Neuronal stem cell (in vitro differentiated cells): ENCODE measurements around the gene NPHS1.

Experiments
- DNase-seq: peaks from one replicate; pipeline ENCODE4 v3.0.0-alpha.2; 2013; ENCODE audit warnings: low spot score
- H2AFZ ChIP-seq: one replicate; pipeline ENCODE4 v1.6.1; 2013; ENCODE audit warnings: mild to moderate bottlenecking, low read length, inconsistent platforms
- H2AK5ac ChIP-seq: 2 replicates; pipeline ENCODE4 v1.6.1; 2013; ENCODE audit warnings: low read depth, mild to moderate bottlenecking, inconsistent platforms, low read length, moderate library complexity, mixed read lengths
- H2BK120ac ChIP-seq: 2 replicates; pipeline ENCODE4 v1.6.1; 2013; ENCODE audit warnings: low read depth, mild to moderate bottlenecking, inconsistent platforms, low read length, moderate library complexity, mixed read lengths
- H2BK12ac ChIP-seq: one replicate; pipeline ENCODE4 v1.6.1; 2013; ENCODE audit warnings: low read length, inconsistent platforms
- H2BK15ac ChIP-seq: 2 replicates; pipeline ENCODE4 v1.6.1; 2013; ENCODE audit warnings: mild to moderate bottlenecking, low read length, inconsistent platforms, mixed read lengths
- H2BK5ac ChIP-seq: one replicate; pipeline ENCODE4 v1.6.1; 2013; ENCODE audit warnings: inconsistent platforms, mild to moderate bottlenecking, low read length, moderate library complexity
- H3K14ac ChIP-seq: one replicate; pipeline ENCODE4 v1.6.1; 2013; ENCODE audit warnings: low read length, inconsistent platforms
- H3K18ac ChIP-seq: 2 replicates; pipeline ENCODE4 v1.6.1; 2013; ENCODE audit warnings: low read length, inconsistent platforms
- H3K23ac ChIP-seq: 2 replicates; pipeline ENCODE4 v1.6.1; 2013; ENCODE audit warnings: low read depth, mild to moderate bottlenecking, mixed read lengths, low read length, inconsistent platforms; ENCODE audit not compliant: poor library complexity
- H3K27ac ChIP-seq: replicated peaks from 3 replicates; pipeline ENCODE4 v1.5.1; 2013; ENCODE audit warnings: low read length, inconsistent platforms
- H3K27me3 ChIP-seq, 3 experiments: 2 replicates each; pipeline ENCODE4 v1.6.1; 2013; ENCODE audit warnings: low read length in 3 of 3, mild to moderate bottlenecking in 2 of 3, inconsistent platforms in 1 of 3, low read depth in 1 of 3, mixed read lengths in 1 of 3, moderate library complexity in 1 of 3; ENCODE audit not compliant: control insufficient read depth in 3 of 3, insufficient read depth in 3 of 3
- H3K36me3 ChIP-seq, 2 donors: replicated peaks in 1 of 2; 2 replicates each; pipeline ENCODE4 v1.6.1; 2013; ENCODE audit warnings: low read length in 2 of 2; ENCODE audit not compliant: control insufficient read depth in 2 of 2, insufficient read depth in 2 of 2
- H3K4ac ChIP-seq: 2 replicates; pipeline ENCODE4 v1.6.1; 2013; ENCODE audit warnings: inconsistent platforms, mild to moderate bottlenecking, low read length, moderate library complexity
- H3K4me1 ChIP-seq, 2 donors: 1 replicate in 1 of 2; 2 replicates in 1 of 2; pipeline ENCODE4 v1.6.1; 2013; ENCODE audit warnings: low read length in 2 of 2, low read depth in 1 of 2; ENCODE audit not compliant: control insufficient read depth in 2 of 2, insufficient read depth in 1 of 2
- H3K4me2 ChIP-seq: one replicate; pipeline ENCODE4 v1.6.1; 2013; ENCODE audit warnings: mild to moderate bottlenecking, low read length, inconsistent platforms; ENCODE audit not compliant: insufficient read depth, poor library complexity, severe bottlenecking
- H3K4me3 ChIP-seq, 2 donors: 2 replicates each; pipeline ENCODE4 v1.5.1; 2013; ENCODE audit warnings: low read length in 2 of 2, mild to moderate bottlenecking in 2 of 2, inconsistent platforms in 1 of 2, moderate library complexity in 1 of 2
- H3K79me1 ChIP-seq: one replicate; pipeline ENCODE4 v1.6.1; 2013; ENCODE audit warnings: low read depth, mild to moderate bottlenecking, inconsistent platforms, low read length, moderate library complexity
- H3K9ac ChIP-seq: one replicate; pipeline ENCODE4 v1.6.1; 2013; ENCODE audit warnings: mild to moderate bottlenecking, low read depth, low read length, inconsistent platforms; ENCODE audit not compliant: poor library complexity
- H3K9me3 ChIP-seq, 2 donors: replicated peaks in 1 of 2; 2 replicates each; pipeline versions ENCODE3 to v1.6.1; 2013; ENCODE audit warnings: low read length in 2 of 2, mild to moderate bottlenecking in 2 of 2, inconsistent platforms in 1 of 2, low read depth in 1 of 2, mixed read lengths in 1 of 2, moderate library complexity in 1 of 2; ENCODE audit not compliant: control insufficient read depth in 2 of 2, insufficient read depth in 1 of 2
- H4K8ac ChIP-seq: one replicate; pipeline ENCODE4 v1.6.1; 2013; ENCODE audit warnings: low read depth, mild to moderate bottlenecking, inconsistent platforms, low read length, moderate library complexity
- H4K91ac ChIP-seq: one replicate; pipeline ENCODE4 v1.6.1; 2013; ENCODE audit warnings: low read length, low read depth, mild to moderate bottlenecking, inconsistent platforms; ENCODE audit not compliant: poor library complexity
- WGBS, 2 donors: extraction: QIAGEN DNeasy Blood & Tissue Kit; methylation state at CpG; one replicate each; pipeline ENCODE4 v1.1.7; 2013; ENCODE audit warnings: missing lambda C conversion rate in 2 of 2, mixed read lengths in 1 of 2; ENCODE audit not compliant: insufficient read length in 2 of 2, insufficient replicate concordance in 1 of 2; ENCODE audit errors: extremely low coverage in 2 of 2; 5-methylcytosine and 5-hydroxymethylcytosine counted together

NPHS1 gene

DNA sequence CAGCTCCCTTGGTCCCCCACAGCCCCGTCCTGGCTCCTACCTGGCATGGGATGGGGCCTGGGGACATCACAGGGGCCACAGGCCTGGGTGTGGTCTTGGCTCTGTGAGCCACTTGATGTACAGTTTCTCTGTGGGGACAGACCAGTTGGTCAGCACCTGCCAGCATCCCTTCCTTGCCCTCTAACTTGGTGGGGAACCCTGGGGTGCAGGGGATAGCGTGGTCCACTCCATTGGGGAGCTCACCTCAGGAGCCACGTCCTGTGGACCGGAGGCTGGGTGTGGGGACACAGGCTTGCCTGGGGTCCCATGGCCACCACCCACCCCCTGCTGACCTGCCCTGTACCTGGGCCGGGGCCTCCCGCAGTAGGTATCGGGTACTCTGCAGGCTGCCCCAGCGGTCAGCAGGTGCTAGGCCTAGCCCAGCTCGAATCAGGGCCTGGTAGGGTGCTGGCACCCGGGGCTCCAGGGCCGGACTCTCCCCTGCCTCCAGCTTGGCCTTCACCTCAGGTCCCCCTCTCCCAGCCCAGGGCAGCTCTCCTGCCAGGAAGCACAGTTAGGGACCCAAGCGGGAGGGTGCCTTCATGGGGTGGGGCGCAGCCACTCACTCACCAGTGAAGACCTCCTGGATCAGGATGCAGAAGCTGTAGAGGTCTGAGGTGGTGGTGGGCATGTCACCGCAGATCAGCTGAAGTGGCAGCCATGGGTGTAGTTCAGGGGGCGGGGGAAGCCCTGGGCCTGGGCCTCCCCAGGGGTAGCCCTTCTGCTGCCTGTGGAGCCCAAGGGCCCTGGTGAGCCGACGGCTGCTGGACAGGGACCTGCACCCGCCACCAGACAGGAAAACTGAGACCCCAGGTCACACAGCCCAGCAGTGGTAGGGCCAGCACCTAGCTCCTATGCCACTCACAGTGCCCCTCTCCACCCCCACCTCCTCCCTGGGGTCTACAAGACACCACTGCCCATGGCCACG lies 62.0 kb downstream of the NPHS1 start:
- Histone ChIP-seq H2BK120ac (no peak overlapping the region), H3K4me1 (no peaks in the 10 kb centered on the region), H3K23ac (peak overlapping the region; percentile 89), H3K18ac (no peak overlapping the region), H3K36me3 (peaks cover 6 to 22% of the 10 kb centered on the region in 2 donors), H4K91ac (no peak overlapping the region), H3K27ac (no peak overlapping the region), H3K27me3 (peaks cover 0 to 10% (median 0%) of the 10 kb centered on the region in 3 experiments), H2BK12ac (peak overlapping the region; percentile 73), H3K9ac (peak overlapping the region; percentile 86), H2AFZ (no peak overlapping the region), H3K79me1 (peaks cover 1% of the 10 kb centered on the region), H3K4me3 (peak overlapping the region in 1 of 2 donors; percentile 35), H3K4ac (no peak overlapping the region), H2BK15ac (no peak overlapping the region), H3K14ac (peak overlapping the region; percentile 89), H4K8ac (no peak overlapping the region), H3K9me3 (no peaks in the 10 kb centered on the region), H2AK5ac (peak overlapping the region; percentile 63), H2BK5ac (no peak overlapping the region), H3K4me2 (no peak overlapping the region)
- no peak for DNase-seq
- WGBS, 2 donors, result no CpG with 5 or more reads among the region's 19 CpGs

DNA sequence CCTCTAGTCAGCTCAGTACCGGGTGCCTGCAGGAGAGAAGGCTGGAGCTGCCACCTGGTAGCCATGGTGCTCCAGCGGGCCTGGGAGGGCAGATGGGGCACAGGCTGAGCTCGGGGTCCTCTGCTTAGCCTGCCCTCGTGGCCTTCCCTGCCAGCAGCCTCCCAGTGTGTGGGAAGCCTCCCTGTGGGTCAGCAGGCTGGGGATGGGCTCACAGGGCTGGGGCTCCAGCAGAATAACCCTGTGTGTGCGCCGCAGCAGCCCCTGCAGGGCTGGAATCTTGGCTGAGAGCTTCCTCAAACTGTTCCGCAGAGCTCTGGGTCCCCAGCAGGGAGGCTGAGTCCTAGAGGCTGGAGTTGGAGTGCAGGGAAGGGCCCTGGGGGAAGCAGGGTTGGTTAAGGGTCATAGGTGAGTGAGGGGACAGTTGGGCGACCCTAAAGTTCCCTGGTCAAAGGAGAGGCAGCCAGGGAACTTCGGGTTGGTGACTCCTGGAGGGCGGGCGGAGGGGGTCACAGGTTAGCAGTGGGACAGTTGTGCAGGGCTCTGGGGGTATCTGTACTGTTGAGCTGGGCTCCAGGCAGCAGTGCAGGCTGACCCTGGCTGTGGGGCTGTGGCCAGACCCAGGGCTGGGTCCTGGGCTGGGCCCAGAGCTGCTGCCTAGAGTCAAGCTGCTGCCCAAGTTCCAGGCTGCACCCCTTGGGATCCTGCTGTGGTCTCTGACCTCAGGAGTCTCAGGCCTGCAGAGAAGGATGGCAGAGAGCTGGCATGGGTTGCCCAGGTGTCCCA lies 62.9 kb downstream of the NPHS1 start:
- H2BK12ac ChIP-seq, result no peak overlapping the region
- H2BK5ac ChIP-seq, result no peak overlapping the region
- no peak for DNase-seq
- no peak overlapping the region for H3K23ac ChIP-seq
- no peak overlapping the region for H2BK15ac ChIP-seq
- H3K4me3 ChIP-seq, result no peak overlapping the region
- WGBS, 2 donors, result no CpG with 5 or more reads among the region's 11 CpGs
- no peak overlapping the region for H3K14ac ChIP-seq
- no peak overlapping the region for H4K8ac ChIP-seq
- H3K4ac ChIP-seq, result no peak overlapping the region
- H3K9ac ChIP-seq, result peak overlapping the region; percentile 84
- H2AK5ac ChIP-seq, result no peak overlapping the region
- H4K91ac ChIP-seq, result no peak overlapping the region
- H3K18ac ChIP-seq, result no peak overlapping the region
- no peak overlapping the region for H3K27ac ChIP-seq
- H2AFZ ChIP-seq, result no peak overlapping the region
- peaks cover 0 to 5% (median 0%) of the 10 kb centered on the region in 3 experiments for H3K27me3 ChIP-seq
- H3K4me2 ChIP-seq, result no peak overlapping the region
- peaks cover 0 to 3% of the 10 kb centered on the region in 2 donors for H3K4me1 ChIP-seq
- peaks cover 1% of the 10 kb centered on the region for H3K79me1 ChIP-seq
- H3K36me3 ChIP-seq, result peaks cover 6 to 30% of the 10 kb centered on the region in 2 donors
- no peaks in the 10 kb centered on the region for H3K9me3 ChIP-seq
- no peak overlapping the region for H2BK120ac ChIP-seq

GRCh38 chr19:35788205-35788960 lies 63.9 kb downstream of the NPHS1 start:
- H3K79me1 ChIP-seq, result peaks cover 1% of the 10 kb centered on the region
- WGBS, 2 donors, result no CpG with 5 or more reads among the region's 12 CpGs
- peaks cover 6 to 35% of the 10 kb centered on the region in 2 donors for H3K36me3 ChIP-seq
- no peak overlapping the region for H4K91ac ChIP-seq
- peaks cover 0 to 8% of the 10 kb centered on the region in 2 donors for H3K4me1 ChIP-seq
- H2BK12ac ChIP-seq, result no peak overlapping the region
- H2BK120ac ChIP-seq, result no peak overlapping the region
- H2BK5ac ChIP-seq, result no peak overlapping the region
- H3K18ac ChIP-seq, result no peak overlapping the region
- H3K27me3 ChIP-seq, result peaks cover 0 to 2% (median 0%) of the 10 kb centered on the region in 3 experiments
- no peak overlapping the region for H2AFZ ChIP-seq
- H3K27ac ChIP-seq, result no peak overlapping the region
- H4K8ac ChIP-seq, result no peak overlapping the region
- H3K9me3 ChIP-seq, result no peaks in the 10 kb centered on the region
- H3K4me3 ChIP-seq, result no peak overlapping the region
- H3K14ac ChIP-seq, result no peak overlapping the region
- H3K4ac ChIP-seq, result no peak overlapping the region
- no peak overlapping the region for H3K9ac ChIP-seq
- no peak overlapping the region for H3K4me2 ChIP-seq
- no peak overlapping the region for H2AK5ac ChIP-seq
- DNase-seq, result no peak
- no peak overlapping the region for H2BK15ac ChIP-seq
- H3K23ac ChIP-seq, result no peak overlapping the region
